Right lobe of liver (tissue), 4 donors: ENCODE data around the gene CD300A.

Experiments
- CTCF ChIP-seq, 4 donors: fragments of 200-600 bp in 3 of 4; fragments of 450-650 bp in 1 of 4; IDR thresholded peaks; one replicate each; pipeline versions ENCODE4 v1.5.1 to v1.8.0; 2016 to 2022; ENCODE audit warnings: antibody characterized with exemption in 4 of 4, mild to moderate bottlenecking in 2 of 4
- POLR2A ChIP-seq: fragments of 450-650 bp; IDR thresholded peaks from one replicate; pipeline ENCODE4 v1.6.1; 2017; ENCODE audit warnings: antibody characterized with exemption, mild to moderate bottlenecking
- donor health status: DM: no; HTN: no; CAD: no.
- donor health status: DM: no; HTN: no; CAD: no.
- donor health status: DM: no; HTN: yes; CAD: no.

GRCh38 chr17:74446551-74447500, 19.6 kb upstream of the CD300A start:
- TF ChIP-seq CTCF (IDR thresholded peaks at IDR 0.05) = no peak
- peak; percentile 49 for TF ChIP-seq POLR2A
